WTC11 (cell line): ENCODE measurements around the gene CAMK2D. TPM values are rescaled to one million over a fixed set of nuclear protein-coding genes. Genes with fewer than 3 reads are reported as not detected.

Experiments used
- ATAC-seq: fragments of 200-7000 bp; cut with Tn5 transposase; 2 replicates; pipeline ENCODE4 v1.10.0; 2021; ENCODE audit warnings: mild to moderate bottlenecking, moderate library complexity
- CTCF ChIA-PET: fragments of 300-600 bp; sonication (Branson Sonifier 250); formaldehyde crosslinking; loops from one replicate; lab custom pipeline; 2021; ENCODE audit warnings: antibody characterized with exemption; lab: Charles Lee
- POLR2A ChIA-PET: fragments of 350-600 bp; sonication (Branson Sonifier 250); formaldehyde crosslinking; loops from one replicate; lab custom pipeline; 2021; ENCODE audit warnings: antibody characterized with exemption; lab: Charles Lee
- DNase-seq: peaks from one replicate; pipeline ENCODE4 v3.0.0; 2021; ENCODE audit warnings: low spot score
- H3K27ac Mint-ChIP-seq: 2 replicates; pipeline ENCODE4 v1.8.0; 2021; ENCODE audit warnings: mixed read lengths
- H3K27me3 Mint-ChIP-seq: 2 replicates; pipeline ENCODE4 v1.8.0; 2021; ENCODE audit warnings: low read depth, mild to moderate bottlenecking, moderate library complexity, mixed read lengths
- H3K36me3 Mint-ChIP-seq: 2 replicates; pipeline ENCODE4 v1.8.0; 2021; ENCODE audit warnings: mixed read lengths
- H3K4me1 Mint-ChIP-seq: 2 replicates; pipeline ENCODE4 v1.8.0; 2022; ENCODE audit warnings: mixed read lengths
- H3K4me3 Mint-ChIP-seq: 2 replicates; pipeline ENCODE4 v1.8.0; 2021; ENCODE audit warnings: mild to moderate bottlenecking, moderate library complexity, mixed read lengths
- H3K9me3 Mint-ChIP-seq: 2 replicates; pipeline ENCODE4 v1.8.0; 2021; ENCODE audit warnings: mixed read lengths
- ATF1 ChIP-seq: sonication (generic); formaldehyde crosslinking; IDR thresholded peaks from 2 replicates; pipeline ENCODE4 v1.8.1; 2023; ENCODE audit warnings: mild to moderate bottlenecking, moderate library complexity, missing genetic modification reagents
- FOXP1 ChIP-seq: sonication (generic); formaldehyde crosslinking; IDR thresholded peaks from 2 replicates; pipeline ENCODE4 v1.8.0; 2022; ENCODE audit warnings: missing genetic modification reagents, mild to moderate bottlenecking, moderate library complexity, borderline replicate concordance
- OVOL2 ChIP-seq: fragments of 250-450 bp; sonication (Bioruptor Pico); IDR thresholded peaks from 2 replicates; pipeline ENCODE4 v1.9.0; 2021; ENCODE audit warnings: mild to moderate bottlenecking, borderline replicate concordance
- PRDM15 ChIP-seq: sonication (generic); formaldehyde crosslinking; IDR thresholded peaks from 2 replicates; pipeline ENCODE4 v1.8.0; 2022; ENCODE audit warnings: missing genetic modification reagents
- ZBTB21 ChIP-seq: sonication (generic); formaldehyde crosslinking; IDR thresholded peaks from 2 replicates; pipeline ENCODE4 v1.8.1; 2023; ENCODE audit warnings: mild to moderate bottlenecking, missing genetic modification reagents, borderline replicate concordance
- ZNF219 ChIP-seq: sonication (generic); formaldehyde crosslinking; IDR thresholded peaks from 2 replicates; pipeline ENCODE4 v1.8.0; 2023; ENCODE audit warnings: missing genetic modification reagents, mild to moderate bottlenecking, borderline replicate concordance
- ZNF512 ChIP-seq: sonication (generic); formaldehyde crosslinking; IDR thresholded peaks from 2 replicates; pipeline ENCODE4 v1.8.1; 2022; ENCODE audit warnings: missing genetic modification reagents, borderline replicate concordance
- total RNA-seq: library from RNA; stranded (reverse); gene quantifications from 3 replicates; pipeline ENCODE4 v1.2.3, GENCODE V29; 2021
- TF ChIP-seq, protein P1 (sequence below): sonication (generic); formaldehyde crosslinking; IDR thresholded peaks from 2 replicates; pipeline ENCODE4 v1.8.0; 2022; ENCODE audit warnings: mild to moderate bottlenecking, missing genetic modification reagents
- TF ChIP-seq, protein P2 (sequence below): fragments of 250-450 bp; sonication (Bioruptor Pico); IDR thresholded peaks from 2 replicates; pipeline ENCODE4 v1.9.0; 2021; ENCODE audit warnings: mild to moderate bottlenecking
- TF ChIP-seq, protein P3 (sequence below): fragments of 200-600 bp; IDR thresholded peaks from 2 replicates; pipeline ENCODE4 v1.8.0; 2022; ENCODE audit warnings: antibody characterized with exemption

The CAMK2D gene
- total RNA-seq, 1 experiment from 2014 or later = 16.5 TPM

DNA sequence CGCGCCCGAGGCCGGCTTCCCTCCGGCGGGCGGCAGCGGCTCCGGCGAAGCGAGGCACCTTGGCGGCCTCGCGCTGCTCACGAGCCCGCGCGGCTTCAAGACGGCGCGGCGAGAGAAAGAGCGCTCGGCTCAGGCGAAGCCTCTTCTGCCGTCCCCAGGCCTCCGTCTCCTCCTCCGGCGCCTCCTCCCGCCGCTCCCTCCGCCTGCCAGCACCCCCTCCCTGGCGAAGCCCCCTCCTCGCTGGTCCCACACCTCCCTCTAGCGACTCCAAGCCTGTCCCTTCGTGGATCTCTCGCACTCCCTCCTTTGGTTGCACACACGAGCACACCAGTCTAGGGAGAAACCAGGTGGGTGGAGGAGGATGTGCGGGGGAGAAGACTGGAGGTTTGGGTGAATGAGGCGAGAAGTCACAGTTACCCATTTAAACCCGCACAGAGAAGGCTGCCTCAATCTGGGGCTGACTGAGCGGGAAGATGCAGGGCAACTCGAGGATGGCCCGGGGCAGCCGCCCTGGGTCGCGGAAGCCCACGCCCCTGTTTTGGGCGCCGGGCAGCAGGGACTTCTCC is at the start of gene CAMK2D (continued):
- no peak for TF ChIP-seq PRDM15

- CTCF ChIA-PET = no interaction called here
- DNase-seq = no peak
- H3K27me3 Mint-ChIP-seq = no peaks in the 10 kb centered on the region
- no peak overlapping the region for H3K27ac Mint-ChIP-seq
- no peak for TF ChIP-seq ZBTB21 (CRISPR knock-in tag)
- TF ChIP-seq, protein P1, sequence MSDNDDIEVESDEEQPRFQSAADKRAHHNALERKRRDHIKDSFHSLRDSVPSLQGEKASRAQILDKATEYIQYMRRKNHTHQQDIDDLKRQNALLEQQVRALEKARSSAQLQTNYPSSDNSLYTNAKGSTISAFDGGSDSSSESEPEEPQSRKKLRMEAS (CRISPR knock-in tag) = no peak
- TF ChIP-seq, protein P2, sequence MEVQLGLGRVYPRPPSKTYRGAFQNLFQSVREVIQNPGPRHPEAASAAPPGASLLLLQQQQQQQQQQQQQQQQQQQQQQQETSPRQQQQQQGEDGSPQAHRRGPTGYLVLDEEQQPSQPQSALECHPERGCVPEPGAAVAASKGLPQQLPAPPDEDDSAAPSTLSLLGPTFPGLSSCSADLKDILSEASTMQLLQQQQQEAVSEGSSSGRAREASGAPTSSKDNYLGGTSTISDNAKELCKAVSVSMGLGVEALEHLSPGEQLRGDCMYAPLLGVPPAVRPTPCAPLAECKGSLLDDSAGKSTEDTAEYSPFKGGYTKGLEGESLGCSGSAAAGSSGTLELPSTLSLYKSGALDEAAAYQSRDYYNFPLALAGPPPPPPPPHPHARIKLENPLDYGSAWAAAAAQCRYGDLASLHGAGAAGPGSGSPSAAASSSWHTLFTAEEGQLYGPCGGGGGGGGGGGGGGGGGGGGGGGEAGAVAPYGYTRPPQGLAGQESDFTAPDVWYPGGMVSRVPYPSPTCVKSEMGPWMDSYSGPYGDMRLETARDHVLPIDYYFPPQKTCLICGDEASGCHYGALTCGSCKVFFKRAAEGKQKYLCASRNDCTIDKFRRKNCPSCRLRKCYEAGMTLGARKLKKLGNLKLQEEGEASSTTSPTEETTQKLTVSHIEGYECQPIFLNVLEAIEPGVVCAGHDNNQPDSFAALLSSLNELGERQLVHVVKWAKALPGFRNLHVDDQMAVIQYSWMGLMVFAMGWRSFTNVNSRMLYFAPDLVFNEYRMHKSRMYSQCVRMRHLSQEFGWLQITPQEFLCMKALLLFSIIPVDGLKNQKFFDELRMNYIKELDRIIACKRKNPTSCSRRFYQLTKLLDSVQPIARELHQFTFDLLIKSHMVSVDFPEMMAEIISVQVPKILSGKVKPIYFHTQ = no peak
- TF ChIP-seq, all 79 proteins: peak for 0
- H3K9me3 Mint-ChIP-seq = peaks cover 4% of the 10 kb centered on the region; the same call in 1 of the 2 replicates
- H3K36me3 Mint-ChIP-seq = no peaks in the 10 kb centered on the region
- POLR2A ChIA-PET = no interaction called here
- no peak for ATAC-seq
- no peak overlapping the region for H3K4me3 Mint-ChIP-seq
- H3K4me1 Mint-ChIP-seq = no peaks in the 10 kb centered on the region
Observed at GRCh38 chr4:113810906-113811305, 49.4 kb upstream of the CAMK2D start.

DNA sequence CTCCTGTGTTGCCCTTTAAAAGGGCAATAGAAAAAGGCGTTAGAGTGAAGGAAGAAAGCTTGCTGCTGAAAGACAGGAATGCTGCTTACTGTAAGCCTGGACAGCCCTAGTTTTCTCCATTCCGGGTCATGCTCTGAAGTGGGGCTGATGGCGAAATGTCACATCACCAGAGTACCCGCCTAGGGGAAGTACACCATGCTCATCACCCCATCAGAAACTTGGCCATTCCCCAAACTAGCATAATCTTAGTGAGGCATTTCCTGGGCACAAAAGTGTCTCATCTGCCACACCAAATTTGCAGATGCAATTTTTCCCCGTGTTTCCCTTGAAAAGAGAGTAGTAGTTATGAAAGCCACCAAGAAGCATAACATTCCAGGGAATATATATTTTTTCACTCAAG is 47.8 kb upstream of the CAMK2D start:
- TF ChIP-seq, protein P3, sequence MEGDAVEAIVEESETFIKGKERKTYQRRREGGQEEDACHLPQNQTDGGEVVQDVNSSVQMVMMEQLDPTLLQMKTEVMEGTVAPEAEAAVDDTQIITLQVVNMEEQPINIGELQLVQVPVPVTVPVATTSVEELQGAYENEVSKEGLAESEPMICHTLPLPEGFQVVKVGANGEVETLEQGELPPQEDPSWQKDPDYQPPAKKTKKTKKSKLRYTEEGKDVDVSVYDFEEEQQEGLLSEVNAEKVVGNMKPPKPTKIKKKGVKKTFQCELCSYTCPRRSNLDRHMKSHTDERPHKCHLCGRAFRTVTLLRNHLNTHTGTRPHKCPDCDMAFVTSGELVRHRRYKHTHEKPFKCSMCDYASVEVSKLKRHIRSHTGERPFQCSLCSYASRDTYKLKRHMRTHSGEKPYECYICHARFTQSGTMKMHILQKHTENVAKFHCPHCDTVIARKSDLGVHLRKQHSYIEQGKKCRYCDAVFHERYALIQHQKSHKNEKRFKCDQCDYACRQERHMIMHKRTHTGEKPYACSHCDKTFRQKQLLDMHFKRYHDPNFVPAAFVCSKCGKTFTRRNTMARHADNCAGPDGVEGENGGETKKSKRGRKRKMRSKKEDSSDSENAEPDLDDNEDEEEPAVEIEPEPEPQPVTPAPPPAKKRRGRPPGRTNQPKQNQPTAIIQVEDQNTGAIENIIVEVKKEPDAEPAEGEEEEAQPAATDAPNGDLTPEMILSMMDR = no peak
- no peak for TF ChIP-seq ZNF219
- no peak for TF ChIP-seq ATF1 (CRISPR knock-in tag)
- TF ChIP-seq OVOL2 (CRISPR knock-in tag) = no peak
- no peak for TF ChIP-seq ZNF512 (CRISPR knock-in tag)
- TF ChIP-seq FOXP1 = no peak
- no peaks in the 10 kb centered on the region for H3K27me3 Mint-ChIP-seq
- H3K9me3 Mint-ChIP-seq = peaks cover 5% of the 10 kb centered on the region; the same call in 1 of the 2 replicates
- no peaks in the 10 kb centered on the region for H3K36me3 Mint-ChIP-seq
- ATAC-seq (no peak; the same call in 1 of the 2 replicates), DNase-seq (no peak)
- no peak overlapping the region for H3K4me3 Mint-ChIP-seq
- CTCF ChIA-PET = interaction anchor here (0.7 kb wide), 2 partner anchors 261 to 539 kb away, joined by 3 to 7 read pairs; no protein-coding TSS in a partner anchor
- no peaks in the 10 kb centered on the region for H3K4me1 Mint-ChIP-seq
- POLR2A ChIA-PET = interaction anchor here (0.7 kb wide), 1 partner anchor 16 kb away, joined by 7 read pairs; no protein-coding TSS in a partner anchor
- no peak overlapping the region for H3K27ac Mint-ChIP-seq
